Measurements from ENCODE around the gene GABBR2. TPM values are rescaled to one million over a fixed set of nuclear protein-coding genes. Genes with fewer than 3 reads are reported as not detected.

Gene GABBR2
- total and polyA plus RNA-seq, 2 donors (not counting 1 experiment from before 2014, with no cell fraction given) = 0.03 TPM; not detected in 1

DNA sequence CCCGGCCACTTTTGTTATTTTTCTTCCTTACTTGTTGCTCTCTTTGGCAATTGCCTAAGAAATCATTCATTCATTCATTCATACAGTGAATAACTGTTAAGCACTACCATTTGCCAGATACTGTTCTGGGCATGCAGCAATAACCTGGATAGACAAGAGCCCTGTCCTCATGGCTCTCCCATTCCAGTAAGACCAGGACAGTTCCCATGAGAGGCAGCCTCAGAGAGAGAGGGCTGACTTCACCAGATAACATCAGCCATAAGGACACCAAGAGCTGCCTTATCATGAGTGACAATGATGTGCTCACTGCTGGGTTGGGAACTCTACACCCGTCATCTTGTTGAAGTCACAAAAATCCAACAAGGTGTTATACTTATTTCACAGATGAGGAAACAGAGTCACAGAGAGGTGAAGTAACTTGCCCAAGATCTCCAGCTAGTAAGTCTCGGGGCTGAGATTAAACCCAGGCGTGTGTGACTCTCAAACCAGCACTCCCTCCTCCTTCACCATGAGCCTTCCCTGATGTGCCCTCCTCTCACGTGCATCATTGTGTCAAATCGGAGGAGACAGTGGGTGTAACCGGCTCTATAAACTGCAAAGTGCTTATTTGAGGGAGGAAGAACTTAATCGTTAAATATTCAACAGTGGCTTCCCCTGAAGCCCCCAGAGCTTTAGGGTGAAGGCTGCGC, 392.1 kb downstream of the GABBR2 start:
- H3K4me1 Mint-ChIP-seq = peaks cover 2% of the 10 kb centered on the region
- intact Hi-C loops (cut with micrococcal nuclease) = loop anchor here (5.0 to 10.0 kb wide), 3 partner anchors 208 to 681 kb away; partner anchors contain the start of gene GABBR2
- no peak for DNase-seq
- ChIA-PET POLR2A (no interaction called here), CTCF (interaction anchor here (0.9 to 8.4 kb wide), 7 partner anchors 93 to 478 kb away, joined by 3 to 123 read pairs (median 8); no protein-coding TSS in a partner anchor)
- no peaks in the 10 kb centered on the region for H4K20me1 ChIP-seq (ENCODE audit: control insufficient read depth, insufficient read depth, low read length, poor library complexity, severe bottlenecking)
- H3K9me3 Mint-ChIP-seq (ENCODE audit: insufficient read depth) = no peaks in the 10 kb centered on the region
- H3K27ac ChIP-seq (ENCODE audit: low read length in 2 of 2) = no peak overlapping the region
- no peaks in the 10 kb centered on the region for H3K79me2 ChIP-seq (ENCODE audit: control insufficient read depth, insufficient read depth, low read length)
- no peak overlapping the region for H2AFZ ChIP-seq (ENCODE audit: insufficient read depth, low read depth, low read length, poor library complexity, severe bottlenecking)
- H3K36me3 ChIP-seq (replicated peaks in 1 of 2; ENCODE audit: control extremely low read depth in 1 of 2, control insufficient read depth in 1 of 2, extremely low read depth in 1 of 2, insufficient read depth in 2 of 2, low read length in 1 of 2) = no peaks in the 10 kb centered on the region
- H3K9ac ChIP-seq (ENCODE audit: low read length) = no peak overlapping the region
- H3K4me3 Mint-ChIP-seq = no peak overlapping the region
- H3K27ac Mint-ChIP-seq = no peak overlapping the region
- H3K27me3 ChIP-seq (replicated peaks in 1 of 4; ENCODE audit: control extremely low read depth in 1 of 4, control insufficient read depth in 3 of 4, insufficient read depth in 4 of 4, low read length in 3 of 4) = peaks cover 0 to 5% (median 1%) of the 10 kb centered on the region in 4 experiments
- WGBS (ENCODE audit: insufficient coverage) = 92% methylated on average over 6 of the region's 9 CpGs
- H3K4me3 ChIP-seq (ENCODE audit: control extremely low read depth in 1 of 5, extremely low read depth in 1 of 5, insufficient read depth in 1 of 5, low read depth in 2 of 5, low read length in 4 of 5) = no peak overlapping the region
- H3K4me1 ChIP-seq (ENCODE audit: control insufficient read depth in 2 of 2, insufficient read depth in 2 of 2, low read length in 2 of 2) = no peaks in the 10 kb centered on the region
- H3K4me2 ChIP-seq (replicated peaks; ENCODE audit: low read depth, low read length, poor library complexity, severe bottlenecking) = no peak overlapping the region
- no peak for ATAC-seq (ENCODE audit: low read depth)
- TF ChIP-seq, protein P1, sequence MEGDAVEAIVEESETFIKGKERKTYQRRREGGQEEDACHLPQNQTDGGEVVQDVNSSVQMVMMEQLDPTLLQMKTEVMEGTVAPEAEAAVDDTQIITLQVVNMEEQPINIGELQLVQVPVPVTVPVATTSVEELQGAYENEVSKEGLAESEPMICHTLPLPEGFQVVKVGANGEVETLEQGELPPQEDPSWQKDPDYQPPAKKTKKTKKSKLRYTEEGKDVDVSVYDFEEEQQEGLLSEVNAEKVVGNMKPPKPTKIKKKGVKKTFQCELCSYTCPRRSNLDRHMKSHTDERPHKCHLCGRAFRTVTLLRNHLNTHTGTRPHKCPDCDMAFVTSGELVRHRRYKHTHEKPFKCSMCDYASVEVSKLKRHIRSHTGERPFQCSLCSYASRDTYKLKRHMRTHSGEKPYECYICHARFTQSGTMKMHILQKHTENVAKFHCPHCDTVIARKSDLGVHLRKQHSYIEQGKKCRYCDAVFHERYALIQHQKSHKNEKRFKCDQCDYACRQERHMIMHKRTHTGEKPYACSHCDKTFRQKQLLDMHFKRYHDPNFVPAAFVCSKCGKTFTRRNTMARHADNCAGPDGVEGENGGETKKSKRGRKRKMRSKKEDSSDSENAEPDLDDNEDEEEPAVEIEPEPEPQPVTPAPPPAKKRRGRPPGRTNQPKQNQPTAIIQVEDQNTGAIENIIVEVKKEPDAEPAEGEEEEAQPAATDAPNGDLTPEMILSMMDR (IDR thresholded peaks at IDR 0.05) = no peak
- no peak for TF ChIP-seq EZH2 (IDR thresholded peaks at IDR 0.05; ENCODE audit: borderline replicate concordance, insufficient read depth, low read depth, low read length, poor library complexity, severe bottlenecking)
- no peaks in the 10 kb centered on the region for H3K27me3 Mint-ChIP-seq
- no peaks in the 10 kb centered on the region for H3K9me3 ChIP-seq (ENCODE audit: control extremely low read depth in 1 of 3, control insufficient read depth in 2 of 3, insufficient read depth in 1 of 3, low read length in 2 of 3)

DNA sequence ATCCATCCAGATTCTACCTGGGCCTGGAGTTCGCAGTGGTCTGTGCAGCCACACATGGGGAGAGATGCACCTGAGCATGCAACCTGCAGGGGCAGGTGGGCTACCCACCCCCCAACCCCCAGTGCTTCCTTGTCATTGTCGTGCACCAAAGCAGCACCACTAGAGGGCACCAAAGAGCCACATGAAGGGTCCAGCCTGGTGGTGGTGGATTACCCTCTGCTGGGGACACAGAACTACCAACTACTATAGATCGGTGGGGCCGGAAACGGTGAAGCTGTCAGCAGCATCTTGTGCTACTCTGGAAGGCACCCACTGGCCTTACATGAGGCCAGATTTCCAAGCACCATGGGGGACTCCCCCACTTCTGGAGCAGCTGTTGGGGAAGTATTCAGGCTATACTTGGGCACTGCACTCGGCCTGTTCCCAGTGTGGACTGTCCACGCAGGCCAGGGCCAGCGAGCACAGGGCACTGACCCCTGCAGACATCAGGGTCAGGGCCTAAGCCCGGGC, 393.1 kb downstream of the GABBR2 start:
- ATAC-seq (ENCODE audit: low read depth) (peak; percentile 92), DNase-seq (peak; percentile 85)
- no peaks in the 10 kb centered on the region for H3K4me1 ChIP-seq (ENCODE audit: control insufficient read depth in 2 of 2, insufficient read depth in 2 of 2, low read length in 2 of 2)
- H3K9me3 ChIP-seq (ENCODE audit: control extremely low read depth in 1 of 3, control insufficient read depth in 2 of 3, insufficient read depth in 1 of 3, low read length in 2 of 3) = no peaks in the 10 kb centered on the region
- intact Hi-C loops (cut with micrococcal nuclease) = loop anchor here (1.0 to 10.0 kb wide), 5 partner anchors 209 to 682 kb away; partner anchors contain the start of gene GABBR2
- 35% methylated on average over 9 of the region's 9 CpGs for WGBS (ENCODE audit: insufficient coverage)
- peaks cover 2% of the 10 kb centered on the region for H3K4me1 Mint-ChIP-seq
- H3K27ac ChIP-seq (ENCODE audit: low read length in 2 of 2) = no peak overlapping the region
- TF ChIP-seq, protein P1 (IDR thresholded peaks at IDR 0.05) = peak; percentile 88
- TF ChIP-seq EZH2 (IDR thresholded peaks at IDR 0.05; ENCODE audit: borderline replicate concordance, insufficient read depth, low read depth, low read length, poor library complexity, severe bottlenecking) = no peak
- H3K4me3 Mint-ChIP-seq = no peak overlapping the region
- no peak overlapping the region for H3K4me3 ChIP-seq (ENCODE audit: control extremely low read depth in 1 of 5, extremely low read depth in 1 of 5, insufficient read depth in 1 of 5, low read depth in 2 of 5, low read length in 4 of 5)
- H3K27me3 Mint-ChIP-seq = no peaks in the 10 kb centered on the region
- POLR2A ChIA-PET = no interaction called here
- H3K27ac Mint-ChIP-seq = no peak overlapping the region
- H4K20me1 ChIP-seq (ENCODE audit: control insufficient read depth, insufficient read depth, low read length, poor library complexity, severe bottlenecking) = no peaks in the 10 kb centered on the region
- no peaks in the 10 kb centered on the region for H3K9me3 Mint-ChIP-seq (ENCODE audit: insufficient read depth)
- H3K36me3 ChIP-seq (replicated peaks in 1 of 2; ENCODE audit: control extremely low read depth in 1 of 2, control insufficient read depth in 1 of 2, extremely low read depth in 1 of 2, insufficient read depth in 2 of 2, low read length in 1 of 2) = no peaks in the 10 kb centered on the region
- H2AFZ ChIP-seq (ENCODE audit: insufficient read depth, low read depth, low read length, poor library complexity, severe bottlenecking) = no peak overlapping the region
- H3K27me3 ChIP-seq (replicated peaks in 1 of 4; ENCODE audit: control extremely low read depth in 1 of 4, control insufficient read depth in 3 of 4, insufficient read depth in 4 of 4, low read length in 3 of 4) = peaks cover 0 to 4% (median 1%) of the 10 kb centered on the region in 4 experiments
- no peak overlapping the region for H3K4me2 ChIP-seq (replicated peaks; ENCODE audit: low read depth, low read length, poor library complexity, severe bottlenecking)
- H3K9ac ChIP-seq (ENCODE audit: low read length) = no peak overlapping the region
- no peaks in the 10 kb centered on the region for H3K79me2 ChIP-seq (ENCODE audit: control insufficient read depth, insufficient read depth, low read length)
- CTCF ChIA-PET = interaction anchor here (0.6 to 8.4 kb wide), 15 partner anchors 11 to 824 kb away, joined by 3 to 123 read pairs (median 4); no protein-coding TSS in a partner anchor

All from B cell (primary cell).